HG03565 (cell line): ENCODE results near the gene TMEM91.
"Not testable (repeated sequence)": the region's sequence is repeated elsewhere in the genome, so short reads cannot be mapped to it uniquely, and the experiment has no call there.

Source experiments
- ATAC-seq: cut with Tn5 transposase; IDR thresholded peaks from one replicate; pipeline ENCODE4 v1.9.1; 2021; ENCODE audit warnings: mild to moderate bottlenecking, moderate library complexity; ENCODE audit not compliant: unreplicated experiment

TMEM91 gene

GRCh38 chr19:41373993-41374392 lies 2.3 kb upstream of the TMEM91 start:
- no peak for ATAC-seq

DNA sequence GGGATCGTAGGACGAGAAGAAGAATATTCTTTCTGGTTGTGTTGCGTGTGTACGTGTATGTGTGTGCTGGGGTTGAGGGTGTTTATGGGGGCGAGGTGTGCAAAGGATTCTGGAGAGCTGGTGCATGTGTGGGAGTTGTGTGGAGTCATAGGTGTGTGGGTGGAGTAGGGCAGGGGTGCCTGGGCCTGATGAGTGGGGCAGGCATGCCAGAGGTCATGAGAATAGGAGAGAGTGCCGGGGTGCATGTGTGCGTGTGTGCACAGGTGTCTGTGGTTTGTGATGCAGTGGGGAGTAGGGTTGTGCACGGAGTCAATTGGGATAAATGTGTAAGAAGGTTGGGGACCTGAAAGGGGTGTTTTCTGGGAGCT lies 649 bp downstream of the TMEM91 start:
- ATAC-seq = no peak

DNA sequence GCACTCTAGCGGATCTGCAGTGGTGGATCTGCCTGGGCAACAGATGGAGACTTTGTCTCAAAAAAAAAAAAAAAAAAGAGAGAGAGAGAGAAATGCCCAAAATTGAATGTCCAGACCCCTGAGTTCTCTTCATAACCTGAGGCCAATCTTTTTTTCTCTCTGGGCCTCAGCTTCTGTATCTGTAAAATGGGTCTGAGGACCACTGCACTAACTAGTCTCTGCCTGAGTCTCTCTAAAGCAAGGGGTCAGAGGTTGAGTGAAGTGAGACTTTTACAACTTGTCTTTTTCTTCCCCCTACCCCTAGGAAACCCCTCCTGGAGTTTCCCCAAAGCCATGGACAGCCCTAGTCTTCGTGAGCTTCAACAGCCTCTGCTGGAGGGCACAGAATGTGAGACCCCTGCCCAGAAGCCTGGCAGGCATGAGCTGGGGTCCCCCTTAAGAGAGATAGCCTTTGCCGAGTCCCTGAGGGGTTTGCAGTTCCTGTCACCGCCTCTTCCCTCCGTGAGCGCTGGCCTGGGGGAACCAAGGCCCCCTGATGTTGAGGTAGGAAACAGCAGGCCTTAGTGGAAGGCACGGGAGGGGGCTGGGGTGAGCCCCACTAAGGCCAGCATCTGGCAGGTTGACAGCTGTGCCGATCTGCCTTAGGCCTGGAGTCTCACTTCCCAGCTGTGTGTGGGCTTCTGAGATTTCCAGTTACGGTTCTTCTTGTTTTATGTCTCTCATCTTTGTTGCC lies 1.8 kb downstream of the TMEM91 start:
- no peak for ATAC-seq

DNA sequence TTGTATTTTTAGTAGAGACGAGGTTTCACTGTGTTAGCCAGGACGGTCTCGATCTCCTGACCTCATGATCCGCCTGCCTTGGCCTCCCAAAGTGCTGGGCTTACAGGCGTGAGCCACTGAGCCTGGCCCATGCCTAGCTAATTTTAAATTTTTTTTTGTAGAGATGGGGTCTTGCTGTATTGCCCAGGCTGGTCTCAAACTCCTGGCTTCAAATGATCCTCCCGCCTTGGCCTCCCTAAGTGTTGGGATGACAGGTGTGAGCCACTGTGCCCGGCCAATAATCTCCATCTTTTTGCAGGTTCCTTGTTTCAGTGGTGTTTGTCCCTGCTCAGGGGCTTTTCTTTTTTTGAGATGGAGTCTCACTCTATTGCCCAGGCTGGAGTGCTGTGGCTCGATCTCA lies 5.2 kb downstream of the TMEM91 start:
- not testable (repeated sequence) for ATAC-seq

DNA sequence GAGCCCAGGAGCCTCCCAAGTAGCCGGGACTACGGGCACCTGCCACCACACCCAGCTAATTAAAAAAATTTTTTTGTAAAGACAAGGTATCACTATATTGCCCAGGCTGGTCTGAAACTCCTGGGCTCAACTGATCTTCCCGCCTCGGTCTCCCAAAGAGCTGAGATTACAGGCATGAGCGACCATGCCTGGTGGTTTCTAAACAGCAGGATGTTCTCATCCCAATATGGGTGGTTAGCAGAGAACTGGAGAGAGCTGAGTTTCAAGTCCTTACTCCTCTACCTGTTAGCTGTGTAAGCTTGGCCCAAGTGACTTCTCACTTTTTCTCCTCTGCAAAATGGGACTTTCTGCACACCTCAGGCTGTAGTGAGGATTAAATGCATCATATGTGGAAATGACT lies 8.0 kb downstream of the TMEM91 start:
- no peak for ATAC-seq

DNA sequence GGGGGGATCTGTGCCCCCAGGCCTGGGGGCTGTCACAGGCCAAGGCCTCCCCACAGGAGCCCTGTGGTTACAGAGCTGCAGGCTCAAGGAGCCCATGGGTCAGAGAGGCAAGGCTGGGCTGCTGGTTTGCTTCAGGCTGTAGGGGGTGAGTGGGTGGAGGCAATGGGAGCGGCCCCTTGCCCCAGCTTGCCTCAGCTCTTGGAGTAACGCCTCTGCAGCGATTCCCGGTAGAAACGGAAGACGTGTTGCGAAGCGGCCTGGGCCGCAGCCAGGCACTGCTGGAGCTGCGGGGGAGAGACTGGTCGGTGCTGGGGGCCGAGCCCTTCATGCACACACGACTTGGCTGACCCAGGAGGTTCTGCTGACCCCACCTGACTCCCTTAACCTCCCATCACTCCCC lies 10.1 kb downstream of the TMEM91 start:
- ATAC-seq = no peak

GRCh38 chr19:41391618-41392017 lies 15.3 kb downstream of the TMEM91 start:
- ATAC-seq = no peak

DNA sequence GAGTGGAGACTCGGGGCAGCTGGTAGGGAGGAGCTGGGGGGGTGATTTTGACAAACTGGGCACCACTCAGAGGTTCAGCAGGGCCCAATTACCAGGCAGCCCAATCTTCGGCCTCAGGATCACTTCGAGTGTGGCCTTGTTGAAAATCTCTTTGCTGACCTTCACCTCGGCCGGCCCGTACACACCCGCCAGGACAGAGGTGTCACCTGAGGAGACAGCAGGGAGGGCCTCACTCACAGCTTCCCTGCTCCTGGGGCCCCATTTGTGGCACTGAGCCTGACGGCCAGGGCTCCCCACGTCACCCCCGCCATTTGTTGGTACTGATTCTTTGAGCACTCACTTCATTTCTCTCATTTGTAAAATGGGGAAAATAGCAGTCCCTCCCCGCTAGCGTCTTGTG lies 16.4 kb downstream of the TMEM91 start:
- no peak for ATAC-seq

GRCh38 chr19:41395355-41395754 lies 19.0 kb downstream of the TMEM91 start:
- no peak for ATAC-seq

GRCh38 chr19:41397086-41398049 lies 21.0 kb downstream of the TMEM91 start, which contains the start of the genes BCKDHA and EXOSC5:
Gene BCKDHA (plus strand): TSS chr19:41397818. CDS start chr19:41397828, 10 bp downstream.
Gene EXOSC5 (minus strand): TSS chr19:41397359. CDS start chr19:41397328, 31 bp downstream.
- peak; percentile 85 for ATAC-seq

- no peak for ATAC-seq
Observed at GRCh38 chr19:41398050-41398418, 21.7 kb downstream of the TMEM91 start.

GRCh38 chr19:41398598-41398997 lies 22.3 kb downstream of the TMEM91 start:
- ATAC-seq = no peak

DNA sequence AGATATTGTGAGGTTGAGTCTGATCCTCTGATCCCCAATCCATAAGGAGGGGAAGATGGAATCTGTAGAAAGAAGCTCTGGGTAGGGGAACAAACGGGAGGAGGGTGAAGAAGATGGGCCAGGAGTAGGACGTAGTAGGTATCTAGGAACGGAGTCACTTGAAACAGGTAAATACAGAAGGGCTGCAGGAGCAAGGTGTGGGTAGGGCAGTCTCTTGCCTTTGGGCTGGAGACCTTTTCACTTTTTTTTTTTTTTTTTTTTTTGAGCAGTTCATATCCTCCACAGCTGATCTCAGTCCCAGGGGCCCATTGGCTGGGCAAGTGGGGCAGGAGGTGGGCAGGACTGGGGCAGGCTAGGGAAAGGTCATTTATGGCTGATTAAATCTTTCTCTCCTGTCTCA lies 22.8 kb downstream of the TMEM91 start:
- no peak for ATAC-seq

GRCh38 chr19:41399525-41399924 lies 23.2 kb downstream of the TMEM91 start:
- no peak for ATAC-seq

GRCh38 chr19:41401483-41401882 lies 25.1 kb downstream of the TMEM91 start:
- no peak for ATAC-seq

DNA sequence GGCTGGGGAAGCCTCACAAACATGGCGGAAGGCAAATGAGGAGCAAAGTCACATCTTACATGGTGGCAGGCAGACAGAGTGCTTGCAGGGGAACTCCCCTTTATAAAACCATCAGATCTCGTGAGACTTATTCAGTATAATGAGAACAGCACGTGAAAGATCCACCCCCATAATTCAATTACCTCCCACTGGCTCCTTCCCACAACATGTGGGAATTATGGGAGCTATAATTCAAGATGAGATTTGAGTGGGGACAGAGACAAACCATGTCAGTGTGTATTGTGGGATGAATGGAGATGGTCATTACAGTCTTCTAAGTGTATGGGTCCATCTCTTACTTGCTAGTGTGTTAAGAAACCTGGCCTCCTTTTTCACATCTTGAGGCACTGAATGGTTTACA lies 25.7 kb downstream of the TMEM91 start:
- no peak for ATAC-seq

DNA sequence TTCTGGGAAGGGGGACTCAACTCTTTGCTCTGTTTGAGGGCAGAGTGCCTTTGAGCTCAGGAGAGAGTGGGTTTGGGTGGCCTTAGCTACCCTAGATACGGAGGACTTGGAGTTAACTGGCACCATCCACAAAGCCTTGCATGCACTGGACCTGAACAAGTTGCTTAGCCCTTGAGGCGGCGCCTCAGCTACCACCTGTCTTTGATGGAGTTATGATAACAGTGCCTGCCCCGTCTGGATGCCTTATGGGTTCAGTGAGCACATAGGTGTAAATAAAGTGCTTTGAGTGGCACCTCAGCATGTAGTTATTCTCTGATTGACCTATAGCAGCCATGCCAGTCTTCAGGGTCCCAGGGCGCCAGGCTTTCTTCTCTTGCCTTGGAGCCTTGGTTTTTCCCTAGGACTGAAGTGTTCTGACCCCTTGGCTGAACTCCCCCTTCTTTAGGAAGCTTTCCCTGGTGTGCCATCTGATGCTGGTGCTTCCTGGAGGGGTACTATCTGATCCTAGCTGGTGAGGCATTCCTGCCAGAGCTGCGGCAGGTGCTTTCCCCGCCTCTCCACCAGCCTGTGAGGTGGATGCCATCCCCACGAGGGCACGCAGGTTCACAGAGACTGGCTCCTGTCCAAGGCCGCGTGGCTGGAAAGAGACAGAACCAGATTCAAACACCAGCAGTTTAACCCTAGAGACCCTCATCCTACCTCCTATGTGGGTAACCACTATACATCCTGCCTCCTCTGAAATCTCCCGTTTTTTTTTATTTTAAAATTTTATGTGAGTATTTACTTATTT lies 27.0 kb downstream of the TMEM91 start:
- ATAC-seq = no peak

- ATAC-seq = no peak
Observed at GRCh38 chr19:41405776-41406175, 29.4 kb downstream of the TMEM91 start.

DNA sequence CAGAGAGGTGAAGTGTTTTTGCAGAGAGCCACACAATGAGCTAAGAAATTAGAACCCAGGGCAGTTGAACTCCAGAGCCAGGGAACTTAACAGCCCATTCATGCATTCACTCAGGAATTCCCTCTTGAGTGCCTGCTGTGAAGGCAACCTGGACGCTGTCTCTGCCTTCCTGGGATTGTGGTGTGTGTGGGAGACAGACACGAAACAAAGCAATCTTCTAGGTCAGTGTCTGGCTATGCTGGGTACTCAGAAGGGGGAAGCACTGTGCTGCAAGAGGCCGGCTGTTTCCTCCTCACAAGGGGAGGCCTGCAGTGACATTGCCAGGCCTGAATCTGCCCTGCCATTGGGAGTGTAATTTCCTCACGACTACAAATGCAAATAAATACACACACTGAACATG lies 30.9 kb downstream of the TMEM91 start:
- ATAC-seq = no peak

DNA sequence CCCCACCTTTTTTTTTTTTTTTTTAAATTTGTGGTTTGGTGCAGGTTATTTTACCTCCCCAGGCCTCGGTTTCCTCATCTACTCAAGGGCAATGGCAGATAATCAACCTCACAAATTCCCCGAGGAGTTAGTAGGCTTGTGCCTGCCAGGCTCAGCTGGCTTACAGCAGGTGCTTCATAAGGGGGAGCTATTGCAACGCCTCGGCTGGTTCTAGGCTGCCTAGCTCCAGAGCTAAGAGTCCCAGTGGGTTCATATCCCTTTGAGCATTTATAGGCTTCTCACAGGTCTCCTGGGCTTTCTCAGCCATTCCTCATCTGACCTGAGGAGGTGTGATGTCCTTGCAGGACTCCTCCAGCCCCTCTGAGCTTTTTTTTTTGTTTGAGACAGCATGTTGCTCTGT lies 31.9 kb downstream of the TMEM91 start:
- ATAC-seq = no peak

GRCh38 chr19:41408846-41409245 lies 32.5 kb downstream of the TMEM91 start:
- ATAC-seq = not testable (repeated sequence)
